Ascending aorta (tissue), 2 donors: Measurements from ENCODE around the gene ZFP36. TPM values are rescaled to one million over a fixed set of nuclear protein-coding genes. Genes with fewer than 3 reads are reported as not detected.

Experiments
- DNase-seq, 2 donors: peaks; one replicate each; pipeline ENCODE4 v3.0.0-alpha.2; 2019; ENCODE audit warnings: low spot score in 2 of 2
- H3K27ac ChIP-seq, 2 donors: fragments of 200-600 bp; sonication (generic); one replicate each; pipeline ENCODE4 v1.5.1; 2016 to 2017; ENCODE audit warnings: mild to moderate bottlenecking in 1 of 2
- H3K27me3 ChIP-seq: fragments of 200-600 bp; sonication (generic); one replicate; pipeline ENCODE4 v1.5.1; 2017
- H3K36me3 ChIP-seq, 2 donors: fragments of 200-600 bp; sonication (generic); one replicate each; pipeline ENCODE4 v1.5.1; 2016
- H3K4me1 ChIP-seq, 2 donors: fragments of 200-600 bp; sonication (generic); one replicate each; pipeline ENCODE4 v1.5.1; 2016 to 2017; ENCODE audit warnings: mild to moderate bottlenecking in 1 of 2
- H3K4me3 ChIP-seq, 2 donors: fragments of 200-600 bp; sonication (generic); one replicate each; pipeline ENCODE4 v1.5.1; 2016 to 2017; ENCODE audit warnings: mild to moderate bottlenecking in 1 of 2
- H3K9me3 ChIP-seq, 2 donors: fragments of 200-600 bp; sonication (generic); one replicate each; pipeline ENCODE4 v1.5.1; 2016
- intact Hi-C: fragments of 100-400 bp; cut with DNase I; formaldehyde crosslinking; loops from one replicate; pipeline ENCODE4 v1.15.1; 2023
- total RNA-seq: library from RNA; depleted of rRNA; stranded (reverse); fragments of >200 nt; gene quantifications from one replicate; pipeline ENCODE4 v1.1.0, GENCODE V29; 2016
- TF ChIP-seq, protein P1 (sequence below), 3 experiments: fragments of 200-600 bp in 2 of 3; fragments of 450-650 bp in 1 of 3; sonication (generic) in 2 of 3; IDR thresholded peaks; one replicate each; pipeline ENCODE4 v1.5.1; 2016 to 2019; ENCODE audit warnings: antibody characterized with exemption in 3 of 3, mild to moderate bottlenecking in 1 of 3, moderate library complexity in 1 of 3

Gene ZFP36
- total RNA-seq, 1 donor from 2014 or later = 1,166 TPM

DNA sequence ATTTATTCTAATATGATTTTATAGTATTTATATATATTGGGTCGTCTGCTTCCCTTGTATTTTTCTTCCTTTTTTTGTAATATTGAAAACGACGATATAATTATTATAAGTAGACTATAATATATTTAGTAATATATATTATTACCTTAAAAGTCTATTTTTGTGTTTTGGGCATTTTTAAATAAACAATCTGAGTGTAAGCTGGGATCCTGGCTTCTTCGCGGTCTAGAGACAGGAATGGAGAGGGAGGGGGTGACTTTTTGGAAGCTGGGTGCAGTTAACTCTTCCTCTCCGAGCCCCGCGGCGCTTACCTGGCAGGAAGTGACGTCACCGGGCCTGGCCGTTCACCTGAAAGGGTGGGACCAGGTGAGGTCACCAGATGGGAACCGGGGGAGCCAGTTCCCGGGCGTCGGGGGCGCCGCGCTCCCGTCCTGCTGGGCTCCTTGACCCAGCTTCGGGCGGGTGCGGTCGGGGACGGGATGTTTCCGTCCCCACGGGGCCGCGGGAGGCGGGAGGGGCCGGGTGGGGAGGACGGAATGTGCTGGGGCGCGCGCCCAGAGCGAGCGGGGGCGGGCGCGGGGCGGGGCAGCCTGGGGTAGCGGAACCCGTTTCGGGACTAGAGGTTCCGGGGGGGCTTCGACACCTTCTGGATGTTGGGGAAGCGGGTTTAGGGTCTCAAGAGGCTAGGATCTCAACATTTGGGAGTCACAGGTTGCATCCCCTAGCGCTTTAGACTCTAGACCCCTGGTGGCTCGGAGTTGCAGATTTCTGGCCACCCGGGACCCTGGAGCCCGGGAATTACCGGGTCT, 2.8 kb downstream of the ZFP36 start:
- no peaks in the 10 kb centered on the region for H3K27me3 ChIP-seq
- no peaks in the 10 kb centered on the region for H3K9me3 ChIP-seq
- peak overlapping the region; percentile 100 for H3K27ac ChIP-seq
- H3K4me3 ChIP-seq = peak overlapping the region; percentile 97 to 98
- peaks cover 1 to 21% of the 10 kb centered on the region in 2 donors for H3K4me1 ChIP-seq
- peak; percentile 71 to 94 for DNase-seq
- TF ChIP-seq, protein P1, sequence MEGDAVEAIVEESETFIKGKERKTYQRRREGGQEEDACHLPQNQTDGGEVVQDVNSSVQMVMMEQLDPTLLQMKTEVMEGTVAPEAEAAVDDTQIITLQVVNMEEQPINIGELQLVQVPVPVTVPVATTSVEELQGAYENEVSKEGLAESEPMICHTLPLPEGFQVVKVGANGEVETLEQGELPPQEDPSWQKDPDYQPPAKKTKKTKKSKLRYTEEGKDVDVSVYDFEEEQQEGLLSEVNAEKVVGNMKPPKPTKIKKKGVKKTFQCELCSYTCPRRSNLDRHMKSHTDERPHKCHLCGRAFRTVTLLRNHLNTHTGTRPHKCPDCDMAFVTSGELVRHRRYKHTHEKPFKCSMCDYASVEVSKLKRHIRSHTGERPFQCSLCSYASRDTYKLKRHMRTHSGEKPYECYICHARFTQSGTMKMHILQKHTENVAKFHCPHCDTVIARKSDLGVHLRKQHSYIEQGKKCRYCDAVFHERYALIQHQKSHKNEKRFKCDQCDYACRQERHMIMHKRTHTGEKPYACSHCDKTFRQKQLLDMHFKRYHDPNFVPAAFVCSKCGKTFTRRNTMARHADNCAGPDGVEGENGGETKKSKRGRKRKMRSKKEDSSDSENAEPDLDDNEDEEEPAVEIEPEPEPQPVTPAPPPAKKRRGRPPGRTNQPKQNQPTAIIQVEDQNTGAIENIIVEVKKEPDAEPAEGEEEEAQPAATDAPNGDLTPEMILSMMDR (IDR thresholded peaks at IDR 0.05) = peak in 1 of 3 experiments; percentile 12
- H3K36me3 ChIP-seq = peaks cover 18 to 28% of the 10 kb centered on the region in 2 donors
- intact Hi-C loops = loop anchor here (5.0 to 10.0 kb wide), 3 partner anchors 755 to 1305 kb away; partner anchors contain the start of genes COQ8B and ITPKC

DNA sequence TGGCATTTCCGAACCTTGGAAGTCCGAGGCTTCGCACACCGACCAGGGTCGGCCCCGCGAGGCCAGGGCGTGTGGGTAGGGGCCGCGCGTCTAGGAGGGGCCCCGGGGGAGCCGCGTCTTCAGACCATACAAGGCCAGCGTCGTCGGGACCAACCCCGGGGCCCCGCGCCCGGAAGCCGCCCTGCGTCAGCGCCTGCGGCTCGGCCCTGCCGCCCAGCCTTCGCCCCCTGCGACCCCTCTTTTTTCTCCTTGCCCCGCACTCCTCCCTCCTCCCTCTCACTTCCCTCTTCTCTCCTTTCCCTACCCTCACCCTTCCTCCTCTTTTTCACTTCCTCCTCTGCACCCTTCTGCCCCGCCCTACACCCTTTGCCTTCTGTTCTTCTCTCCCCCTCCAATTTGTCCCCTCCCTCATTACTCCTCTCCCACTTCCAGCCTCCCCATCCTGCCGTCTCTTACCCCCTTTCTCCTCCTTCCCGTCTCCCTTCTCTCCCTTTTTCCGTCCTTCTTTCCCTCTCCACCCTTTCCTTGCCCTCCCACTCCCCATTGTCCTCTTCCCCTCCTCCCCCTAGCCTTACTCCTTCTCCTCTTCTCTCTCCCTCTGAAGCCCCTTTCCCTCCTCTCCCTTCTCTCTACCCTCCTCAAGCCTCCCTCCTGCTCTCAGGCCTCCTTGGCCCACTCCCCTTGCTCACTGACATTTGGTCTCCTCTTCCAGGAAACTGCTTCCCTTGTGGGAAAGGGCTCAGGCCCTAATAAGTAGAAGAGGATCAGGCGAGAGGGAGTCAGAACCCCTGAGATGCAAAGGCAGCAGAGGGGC, 3.6 kb downstream of the ZFP36 start:
- peak; percentile 53 to 90 for DNase-seq
- intact Hi-C loops = loop anchor here (5.0 kb wide), 1 partner anchor 1158 kb away; no protein-coding TSS in a partner anchor

DNA sequence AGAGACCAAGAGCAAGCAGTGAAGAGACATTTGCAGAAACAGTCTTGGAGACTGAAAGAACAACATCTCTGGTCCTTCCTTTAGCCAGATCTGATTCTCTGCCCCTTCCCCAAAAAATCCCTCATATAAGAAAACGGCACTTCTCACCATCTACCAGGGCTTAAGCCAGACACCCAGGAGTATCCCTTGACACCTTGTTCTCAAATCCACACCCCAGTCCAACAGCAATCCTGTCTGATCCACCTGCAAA, 4.1 kb downstream of the ZFP36 start:
- H3K4me3 ChIP-seq = peak overlapping the region; percentile 97 to 98
- no peaks in the 10 kb centered on the region for H3K9me3 ChIP-seq
- no peak for DNase-seq
- H3K27ac ChIP-seq = peak overlapping the region; percentile 100
- H3K36me3 ChIP-seq = peaks cover 18 to 28% of the 10 kb centered on the region in 2 donors
- TF ChIP-seq, protein P1 (IDR thresholded peaks at IDR 0.05) = no peak
- H3K27me3 ChIP-seq = no peaks in the 10 kb centered on the region
- H3K4me1 ChIP-seq = peaks cover 9 to 22% of the 10 kb centered on the region in 2 donors
- intact Hi-C loops = loop anchor here (5.0 kb wide), 1 partner anchor 1158 kb away; no protein-coding TSS in a partner anchor

More for the DNA sequence above, 3.6 kb downstream of the ZFP36 start:
- Histone ChIP-seq H3K4me1 (peaks cover 5 to 22% of the 10 kb centered on the region in 2 donors), H3K9me3 (no peaks in the 10 kb centered on the region), H3K4me3 (peak overlapping the region; percentile 97 to 98), H3K27me3 (no peaks in the 10 kb centered on the region), H3K36me3 (peaks cover 18 to 28% of the 10 kb centered on the region in 2 donors), H3K27ac (peak overlapping the region; percentile 100)
- TF ChIP-seq, protein P1 (IDR thresholded peaks at IDR 0.05) = no peak

DNA sequence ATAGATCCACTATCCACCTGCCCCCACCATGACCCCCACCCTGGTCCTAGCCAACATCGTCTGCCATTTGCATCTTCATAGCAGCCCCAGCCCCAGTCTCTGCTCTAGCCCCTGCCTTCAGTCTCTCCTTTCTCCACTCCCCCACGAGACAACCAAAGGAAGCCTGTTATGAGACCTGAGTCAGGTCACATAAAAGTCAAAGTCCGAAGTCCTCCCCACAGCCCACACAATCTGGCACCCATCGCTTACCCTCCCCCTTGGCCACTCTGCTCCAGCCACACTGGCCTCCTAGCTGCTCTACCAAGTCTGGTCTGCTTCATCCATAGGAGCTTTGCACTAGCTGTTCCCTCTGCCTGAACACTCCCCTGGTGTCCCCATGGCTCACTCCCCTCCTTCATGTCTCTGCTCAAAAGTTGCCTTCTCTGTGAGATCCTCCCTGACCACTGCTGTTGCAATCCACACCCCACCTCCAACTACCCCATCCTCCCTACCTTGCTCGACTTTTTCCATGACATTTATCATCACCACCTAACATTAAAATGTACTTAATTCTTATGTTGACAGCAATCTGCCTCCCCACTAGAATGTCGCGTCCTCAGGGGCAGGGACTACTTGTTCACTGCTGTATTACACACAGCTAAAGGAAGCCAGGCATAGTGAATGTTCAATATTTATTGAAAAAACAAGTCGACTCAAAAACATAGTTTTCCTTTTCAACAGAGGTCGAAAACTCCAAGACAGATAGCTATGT, 4.6 kb downstream of the ZFP36 start:
- no peaks in the 10 kb centered on the region for H3K9me3 ChIP-seq
- intact Hi-C loops = loop anchor here (5.0 kb wide), 1 partner anchor 1159 kb away; no protein-coding TSS in a partner anchor
- peak overlapping the region; percentile 97 to 98 for H3K4me3 ChIP-seq
- H3K27ac ChIP-seq = peak overlapping the region; percentile 100
- DNase-seq = peak in 1 of 2 donors; percentile 93
- peaks cover 21 to 28% of the 10 kb centered on the region in 2 donors for H3K36me3 ChIP-seq
- no peaks in the 10 kb centered on the region for H3K27me3 ChIP-seq
- peaks cover 9 to 25% of the 10 kb centered on the region in 2 donors for H3K4me1 ChIP-seq
- TF ChIP-seq, protein P1 (IDR thresholded peaks at IDR 0.05) = no peak

DNA sequence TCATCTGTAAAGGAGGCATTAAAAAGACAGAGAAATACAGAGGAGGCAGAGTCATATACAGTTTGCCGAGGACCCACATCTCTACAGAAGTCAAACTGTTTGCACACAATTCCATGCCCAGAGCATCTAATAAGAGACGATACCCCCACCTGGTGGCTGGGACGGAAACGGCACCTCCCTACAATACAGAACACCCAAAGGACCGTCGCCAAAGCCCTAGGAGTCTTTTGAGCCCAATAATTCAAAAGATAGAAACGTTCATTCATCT, 5.1 kb downstream of the ZFP36 start:
- peak overlapping the region; percentile 97 to 98 for H3K4me3 ChIP-seq
- H3K36me3 ChIP-seq = peaks cover 26 to 31% of the 10 kb centered on the region in 2 donors
- TF ChIP-seq, protein P1 (IDR thresholded peaks at IDR 0.05) = peak; percentile 86 to 97 (median 91)
- no peaks in the 10 kb centered on the region for H3K27me3 ChIP-seq
- peak; percentile 83 to 98 for DNase-seq
- H3K4me1 ChIP-seq = peaks cover 9 to 27% of the 10 kb centered on the region in 2 donors
- H3K9me3 ChIP-seq = no peaks in the 10 kb centered on the region
- peak overlapping the region; percentile 100 for H3K27ac ChIP-seq
- intact Hi-C loops = loop anchor here (1.0 to 5.0 kb wide), 5 partner anchors 8 to 1159 kb away; partner anchors contain the start of genes MED29 and PAF1
